ENCODE measurements around the gene RTRAF.

Gene RTRAF

DNA sequence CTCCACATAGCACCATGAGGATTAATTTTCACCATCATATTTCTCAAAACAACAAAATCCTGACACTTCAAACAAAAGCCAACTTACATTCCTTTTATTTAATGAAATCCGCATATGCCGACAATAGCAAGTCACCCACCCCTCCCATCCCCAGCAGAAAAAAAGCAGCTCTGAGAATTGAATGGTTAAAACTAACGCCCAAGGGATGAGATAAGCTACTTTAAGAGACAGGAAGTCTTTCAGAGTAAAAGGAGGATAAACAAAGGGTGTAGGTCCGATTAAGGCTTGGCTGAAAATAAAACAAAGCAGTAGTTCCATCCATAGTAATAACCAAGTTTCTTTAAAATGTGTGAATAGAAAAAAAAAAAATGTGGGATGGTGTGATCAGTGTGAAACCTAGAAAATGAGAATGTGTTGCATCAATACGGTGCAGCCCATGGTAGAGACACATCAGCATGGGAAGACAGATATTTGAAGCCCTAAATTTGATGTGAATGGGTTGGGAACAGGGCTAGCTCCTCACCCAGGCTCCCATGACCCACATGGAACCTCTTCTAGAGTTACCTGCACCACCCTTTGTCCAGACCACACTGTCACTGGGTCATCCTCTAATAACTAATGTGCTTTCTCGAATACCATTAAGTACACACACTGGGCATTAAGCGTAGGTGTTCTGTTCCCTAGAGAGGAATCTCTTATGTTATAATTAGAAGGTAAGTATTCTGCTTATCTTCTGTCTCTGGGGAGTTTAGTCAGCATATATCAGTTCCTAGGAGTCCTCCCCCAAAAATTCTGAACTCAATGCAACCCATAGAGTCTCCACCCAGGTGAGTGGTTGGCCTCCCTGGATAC lies 31.7 kb downstream of the RTRAF start:
- no peak for DNase-seq (ENCODE audit: low read depth in 2 of 2)

DNA sequence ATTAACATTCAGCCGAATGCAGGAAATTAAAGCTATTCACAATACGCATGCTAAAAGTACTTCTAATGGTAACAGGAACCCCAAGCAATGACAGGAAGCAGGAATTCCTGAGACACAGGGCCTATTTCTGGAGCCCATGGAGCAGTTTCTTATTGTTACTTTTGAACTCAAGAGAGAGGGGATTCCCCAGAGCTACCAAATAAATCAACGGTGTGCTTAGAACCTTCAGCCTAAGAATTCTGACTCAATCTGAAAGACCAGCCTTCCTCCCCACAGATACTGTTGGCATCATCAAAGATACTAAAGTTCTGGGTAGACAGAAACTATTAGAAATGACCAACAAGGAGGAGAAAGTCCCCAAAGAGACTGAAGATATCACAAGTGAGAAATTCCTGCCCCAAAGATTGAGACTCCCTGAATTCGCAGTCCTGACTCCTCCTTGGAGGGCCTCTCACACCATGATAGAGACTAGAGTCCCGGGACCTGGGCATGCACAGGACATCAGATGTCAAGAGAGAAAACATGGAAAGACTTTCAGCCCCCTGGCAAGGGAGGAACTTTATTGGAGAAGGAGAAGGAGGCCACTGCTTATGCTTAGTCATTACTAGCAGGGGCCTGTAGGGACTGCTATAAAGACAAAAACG lies 32.7 kb downstream of the RTRAF start:
- DNase-seq (ENCODE audit: low read depth in 2 of 2): no peak

DNA sequence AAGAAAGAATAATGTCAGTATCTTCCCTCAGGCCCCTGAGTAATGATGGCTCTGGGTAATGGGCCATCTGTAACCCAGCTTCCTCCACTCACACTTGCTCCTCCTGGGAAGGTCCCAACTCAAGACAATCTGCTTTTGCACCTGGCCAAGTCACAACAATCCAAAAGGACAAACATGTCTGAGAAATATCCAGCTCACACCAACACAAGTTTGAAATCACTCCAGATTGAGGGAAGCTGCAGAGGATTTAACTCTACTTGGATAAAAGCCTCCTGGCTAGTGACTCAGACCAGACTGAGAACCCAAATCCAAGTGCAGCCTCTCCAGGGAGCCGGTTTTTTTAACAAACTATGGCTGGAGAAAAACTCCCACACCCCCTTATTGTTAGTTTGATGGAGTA lies 34.2 kb downstream of the RTRAF start:
- no peak for DNase-seq (ENCODE audit: low read depth in 2 of 2)

DNA sequence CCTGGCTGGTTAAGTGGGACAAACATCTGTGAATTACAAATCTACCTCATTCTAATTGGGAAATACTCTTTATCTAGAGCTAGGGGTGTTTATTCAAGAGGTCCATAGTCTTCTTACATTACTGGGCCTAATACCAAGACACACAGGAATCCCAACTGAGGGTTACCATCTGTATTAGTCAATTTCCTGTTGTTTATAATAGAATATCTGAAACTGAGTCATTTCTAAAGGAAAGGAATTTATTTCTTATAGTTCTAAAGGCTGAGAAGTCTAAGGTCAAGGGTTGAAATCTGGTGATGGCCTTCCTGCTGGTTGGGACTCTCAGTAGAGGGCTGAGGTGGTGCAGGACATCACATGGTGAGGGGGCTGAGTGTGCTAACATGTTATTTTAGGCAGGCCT lies 36.0 kb downstream of the RTRAF start:
- DNase-seq (ENCODE audit: low read depth in 2 of 2): no peak

DNA sequence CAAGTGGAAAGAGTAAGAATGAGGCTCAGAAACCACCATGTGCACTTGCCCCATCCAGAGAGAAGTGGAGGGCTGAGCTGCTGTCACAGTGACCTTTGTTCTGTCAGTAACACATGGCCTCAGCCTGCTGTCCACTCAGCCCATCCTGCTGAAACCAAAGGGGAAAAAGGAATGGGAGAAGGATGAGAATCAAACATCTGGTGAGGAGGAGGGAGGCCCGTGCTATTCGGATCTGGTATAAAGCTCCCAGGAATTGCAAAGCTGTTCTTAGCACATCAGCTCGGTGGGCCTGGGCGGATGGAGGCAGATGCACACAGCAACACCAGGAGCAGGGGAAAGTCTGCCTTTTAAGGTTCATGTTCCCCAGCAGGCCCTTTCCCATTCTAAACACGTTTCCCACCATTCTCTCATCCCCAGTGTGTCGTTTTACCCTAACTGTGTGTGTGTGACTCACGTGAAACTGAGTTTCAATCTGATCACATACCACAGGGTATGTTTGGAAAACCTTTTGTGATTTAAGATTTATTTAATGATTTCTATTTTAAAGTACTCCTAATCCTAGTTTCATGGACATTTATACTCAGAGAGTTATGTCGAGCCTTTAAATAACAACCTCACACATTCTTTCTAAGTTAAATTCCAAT lies 36.8 kb downstream of the RTRAF start:
- DNase-seq (ENCODE audit: low read depth in 2 of 2): no peak

GRCh38 chr14:52026901-52027300 lies 37.6 kb downstream of the RTRAF start:
- no peak for DNase-seq (ENCODE audit: low read depth in 2 of 2)

GRCh38 chr14:52029881-52030280 lies 40.5 kb downstream of the RTRAF start:
- DNase-seq (ENCODE audit: low read depth in 2 of 2): no peak

DNA sequence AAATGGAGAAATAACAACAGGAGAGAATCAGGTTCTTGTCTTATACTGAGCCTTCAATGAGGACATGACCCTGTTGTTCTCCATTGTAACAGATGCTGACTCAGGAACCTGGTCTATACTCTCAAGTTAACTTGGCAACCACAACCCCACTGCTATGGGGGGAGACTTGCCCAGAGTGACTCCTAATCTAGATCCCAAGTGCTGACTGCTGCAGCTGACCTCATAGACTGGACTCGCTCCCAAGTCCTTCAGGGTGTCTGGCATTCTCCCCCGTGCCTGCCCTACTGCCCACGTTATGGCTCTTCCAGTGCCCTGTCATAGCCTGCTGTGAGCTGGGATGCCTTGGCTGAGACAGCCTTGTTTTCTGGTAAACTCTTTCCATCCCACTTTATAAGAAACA lies 42.4 kb downstream of the RTRAF start:
- no peak for DNase-seq (ENCODE audit: low read depth in 2 of 2)

GRCh38 chr14:52032204-52032801 lies 43.0 kb downstream of the RTRAF start:
- no peak for DNase-seq (ENCODE audit: low read depth in 2 of 2)

GRCh38 chr14:52033101-52033642 lies 43.8 kb downstream of the RTRAF start:
- no peak for DNase-seq (ENCODE audit: low read depth in 2 of 2)

GRCh38 chr14:52039124-52039815 lies 49.9 kb downstream of the RTRAF start:
- DNase-seq (ENCODE audit: low read depth in 2 of 2): no peak

- DNase-seq (ENCODE audit: low read depth in 2 of 2): no peak
Measured at GRCh38 chr14:52040598-52040997, 51.3 kb downstream of the RTRAF start.

DNA sequence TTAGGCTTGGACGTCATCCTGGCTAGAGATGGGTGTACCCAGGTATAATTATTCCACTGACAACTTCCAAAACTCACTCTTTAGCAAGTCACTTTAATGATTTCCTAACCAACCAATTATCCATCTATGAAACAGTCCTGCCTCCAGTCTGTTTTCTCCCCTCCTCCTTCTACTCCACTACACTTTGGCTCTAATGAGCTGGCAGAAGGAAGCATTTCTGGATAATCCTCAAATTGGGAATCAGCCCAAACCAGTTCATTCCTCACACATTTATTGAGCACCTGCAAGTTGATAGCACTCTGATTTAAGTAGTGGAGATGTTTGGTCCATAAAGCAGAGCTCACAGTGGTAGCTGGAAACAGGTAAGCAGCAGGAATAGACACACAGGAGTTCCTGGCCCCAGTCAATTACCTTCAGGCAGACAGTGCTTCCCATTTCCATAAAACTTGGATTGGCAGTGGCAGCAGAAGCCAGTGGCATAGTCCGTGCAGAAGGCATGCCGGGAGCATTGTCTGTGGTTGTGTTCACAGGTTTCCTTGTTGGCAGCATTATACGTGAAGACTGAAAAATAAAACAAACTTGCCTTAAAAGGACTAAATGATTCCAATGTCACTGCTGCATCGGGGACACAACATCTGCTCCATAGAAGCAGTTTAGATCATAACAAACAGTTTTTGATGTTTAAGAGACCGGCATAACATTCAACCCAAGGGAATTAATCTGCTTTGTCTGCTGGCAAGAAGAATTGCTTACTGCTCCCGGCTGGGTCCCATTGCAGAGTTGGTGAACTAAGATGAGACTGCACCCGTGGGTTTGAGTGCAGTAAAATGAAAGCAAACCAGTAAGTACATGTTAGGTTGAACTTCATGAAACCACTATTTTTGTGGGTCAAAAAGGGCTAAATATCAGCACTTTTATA lies 53.3 kb downstream of the RTRAF start:
- DNase-seq (ENCODE audit: low read depth in 2 of 2): no peak

- DNase-seq (ENCODE audit: low read depth in 2 of 2): peak in 1 of 2 donors; percentile 6
Measured at GRCh38 chr14:52043690-52044089, 54.3 kb downstream of the RTRAF start.

DNA sequence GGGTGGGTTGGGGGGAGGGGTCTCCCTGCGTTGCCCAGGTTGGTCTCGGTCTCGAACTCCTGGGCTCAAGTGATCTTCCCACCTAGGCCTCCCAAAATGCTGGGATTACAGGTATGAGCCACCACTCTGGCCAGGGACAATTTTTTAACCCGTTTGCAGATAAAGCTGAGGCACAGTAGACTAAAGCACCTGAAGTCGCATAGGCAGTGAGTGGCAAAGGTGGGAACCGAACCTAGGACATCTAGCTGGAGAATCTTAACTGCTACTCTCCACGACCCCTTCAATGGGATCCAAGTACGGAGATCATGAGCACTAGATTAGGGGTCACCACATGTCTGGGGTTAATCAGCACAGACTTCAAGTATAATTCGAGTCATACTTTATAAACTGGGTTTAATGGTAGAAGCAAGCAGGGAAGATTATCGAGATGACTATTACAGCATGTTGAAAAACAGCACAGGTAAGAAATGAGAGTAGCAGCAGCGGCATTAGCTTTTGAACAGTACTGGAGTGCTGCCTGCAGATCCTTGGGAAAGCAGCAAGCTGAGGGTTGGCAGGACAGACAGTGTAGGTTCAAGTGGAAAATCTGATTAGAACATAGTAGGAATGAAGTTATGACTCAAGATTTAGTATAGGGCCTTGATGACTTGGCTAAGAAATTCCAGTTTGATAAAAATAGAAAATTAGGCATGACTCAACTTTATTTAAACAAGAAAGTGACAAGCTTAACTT lies 55.6 kb downstream of the RTRAF start:
- no peak for DNase-seq (ENCODE audit: low read depth in 2 of 2)

DNA sequence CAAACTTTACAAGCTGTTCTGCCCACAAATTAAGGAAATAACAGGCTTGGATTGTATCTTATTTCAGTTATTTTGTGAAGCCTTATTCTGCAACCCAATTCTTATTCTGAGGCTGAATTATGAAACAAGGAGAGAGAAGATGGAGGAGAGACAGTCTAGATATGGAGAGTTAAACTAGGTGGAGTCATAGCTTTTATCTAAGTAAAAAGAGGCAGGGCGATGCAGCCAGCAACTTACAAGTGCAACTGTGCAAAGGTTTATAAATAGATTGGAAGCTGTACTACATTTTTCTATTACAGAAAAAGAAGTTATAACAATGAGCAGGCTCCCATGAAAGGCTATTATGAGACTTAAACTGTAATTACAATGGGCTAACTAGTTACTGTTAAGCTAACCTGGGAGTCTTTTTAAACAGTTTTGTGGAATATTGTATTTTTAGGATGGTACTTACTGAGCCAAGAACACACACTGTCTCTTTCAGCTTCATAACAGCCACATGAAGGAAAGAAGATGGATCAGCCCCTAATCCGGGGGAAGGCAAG lies 57.1 kb downstream of the RTRAF start:
- DNase-seq (ENCODE audit: low read depth in 2 of 2): no peak

DNA sequence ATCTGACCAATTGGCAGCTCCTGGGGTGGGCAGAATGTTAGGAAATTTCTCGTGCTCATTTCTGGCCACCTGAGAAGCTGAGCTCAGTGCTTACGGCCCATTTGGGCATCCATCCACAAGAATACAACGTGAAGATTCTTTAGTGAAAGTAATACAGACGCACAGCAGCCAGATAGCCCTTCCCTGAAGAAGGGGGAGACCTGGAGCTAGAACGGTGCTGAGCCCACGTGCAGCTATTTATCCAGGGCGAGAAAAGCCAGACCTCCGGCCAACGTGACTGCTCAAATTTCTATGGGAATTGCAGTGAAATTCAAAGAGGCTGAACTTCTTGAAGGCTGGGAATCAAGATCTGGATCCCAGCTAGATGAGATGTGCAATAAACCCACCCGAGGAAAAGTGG lies 58.8 kb downstream of the RTRAF start:
- DNase-seq (ENCODE audit: low read depth in 2 of 2): no peak

GRCh38 chr14:52048641-52049204 lies 59.4 kb downstream of the RTRAF start:
- no peak for DNase-seq (ENCODE audit: low read depth in 2 of 2)

DNA sequence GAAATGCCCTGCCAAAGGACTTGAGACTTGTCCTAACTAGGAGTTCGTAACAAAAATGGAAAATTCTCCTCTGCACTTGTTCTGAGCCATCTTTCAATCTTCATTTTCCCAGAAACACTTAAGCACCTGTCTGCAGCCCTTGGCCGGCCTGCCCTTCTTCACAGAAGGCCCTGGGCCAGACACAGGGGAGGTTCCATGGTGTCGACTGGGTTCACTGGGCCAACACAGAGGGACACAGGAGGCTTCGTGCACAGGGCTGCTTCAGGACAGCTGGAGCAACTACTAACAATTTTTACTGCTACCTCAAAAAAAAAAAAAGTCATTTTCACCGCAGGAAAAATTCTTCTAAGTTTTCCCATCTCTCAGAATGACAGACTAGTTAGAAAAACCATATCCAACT lies 59.9 kb downstream of the RTRAF start:
- no peak for DNase-seq (ENCODE audit: low read depth in 2 of 2)
